Heart left ventricle (tissue), 13 donors: Measurements from ENCODE around the gene BTBD2.

Experiments used
- POLR2A ChIP-seq, 2 donors: fragments of 450-650 bp; IDR thresholded peaks; one replicate each; pipeline ENCODE4 v1.6.1; 2017; ENCODE audit warnings: antibody characterized with exemption in 2 of 2, mild to moderate bottlenecking in 2 of 2, moderate library complexity in 2 of 2
- TF ChIP-seq, protein P1 (sequence below), 12 donors: fragments of 200-600 bp; sonication (generic) in 4 of 12; IDR thresholded peaks; one replicate each; pipeline versions ENCODE4 v1.5.0 to v1.8.0; 2018 to 2022; ENCODE audit warnings: antibody characterized with exemption in 12 of 12, mild to moderate bottlenecking in 5 of 12
- donor health status: ischemic (EF 13 %, LVEDD 7.1; RV severe dilation, severe dysfunction).
- donor health status: DM: no; HTN: yes; CAD: no.
- donor health status: DM: no; HTN: no; CAD: no.
- donor health status: ischemic (EF 25% LVEDD 6.9; RV normal size, moderate dysfunction).
- donor health status: ischemic (EF 25% LVEDD 5.7; RV mildly dilated, moderate dysfunction).
- donor health status: ischemic (EF 35%, LVEDD 5.7; RV mildly dilated, moderate dysfunction).
- donor health status: nonischemic (EF 11% LVEDD 7.7; RV severe dilation, severe dysfunction).
- donor health status: DM: yes; HTN: yes; CAD: no.
- donor health status: PGD.
- donor health status: ischemic (EF 29% LVEDD 5.4; RV normal size, mild dysfunction).
- donor health status: nonischemic (EF 23%, LVEDD 6.1; RV moderate dilation, normal function).

DNA sequence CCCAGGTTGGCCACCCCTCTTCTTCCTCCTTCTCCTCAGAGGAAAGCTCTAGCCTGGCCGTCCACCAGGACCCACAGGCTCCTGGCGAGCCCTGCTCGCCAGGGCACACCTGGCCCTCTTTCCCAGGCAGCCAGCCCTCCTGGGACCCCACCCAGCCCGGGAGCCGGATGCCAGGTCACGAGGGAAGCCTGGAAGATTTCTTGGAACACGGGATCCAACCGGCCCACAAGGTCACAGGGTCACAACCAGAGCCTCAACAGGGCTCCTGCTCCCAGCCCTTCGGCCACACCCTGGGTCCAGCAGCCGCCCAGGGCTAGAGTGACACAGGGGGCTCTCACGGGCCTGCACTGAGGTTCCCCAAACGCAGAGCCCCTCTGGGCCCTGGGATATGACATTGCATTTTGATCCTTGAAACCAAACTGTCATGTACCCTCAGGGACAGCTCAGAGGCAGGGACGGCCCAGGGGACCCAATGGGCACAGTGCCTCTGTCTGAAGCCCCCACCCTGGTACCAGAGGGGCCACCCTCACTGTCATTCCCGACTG is 30.1 kb upstream of the BTBD2 start:
- no peak for TF ChIP-seq POLR2A (IDR thresholded peaks at IDR 0.05)
- TF ChIP-seq, protein P1, sequence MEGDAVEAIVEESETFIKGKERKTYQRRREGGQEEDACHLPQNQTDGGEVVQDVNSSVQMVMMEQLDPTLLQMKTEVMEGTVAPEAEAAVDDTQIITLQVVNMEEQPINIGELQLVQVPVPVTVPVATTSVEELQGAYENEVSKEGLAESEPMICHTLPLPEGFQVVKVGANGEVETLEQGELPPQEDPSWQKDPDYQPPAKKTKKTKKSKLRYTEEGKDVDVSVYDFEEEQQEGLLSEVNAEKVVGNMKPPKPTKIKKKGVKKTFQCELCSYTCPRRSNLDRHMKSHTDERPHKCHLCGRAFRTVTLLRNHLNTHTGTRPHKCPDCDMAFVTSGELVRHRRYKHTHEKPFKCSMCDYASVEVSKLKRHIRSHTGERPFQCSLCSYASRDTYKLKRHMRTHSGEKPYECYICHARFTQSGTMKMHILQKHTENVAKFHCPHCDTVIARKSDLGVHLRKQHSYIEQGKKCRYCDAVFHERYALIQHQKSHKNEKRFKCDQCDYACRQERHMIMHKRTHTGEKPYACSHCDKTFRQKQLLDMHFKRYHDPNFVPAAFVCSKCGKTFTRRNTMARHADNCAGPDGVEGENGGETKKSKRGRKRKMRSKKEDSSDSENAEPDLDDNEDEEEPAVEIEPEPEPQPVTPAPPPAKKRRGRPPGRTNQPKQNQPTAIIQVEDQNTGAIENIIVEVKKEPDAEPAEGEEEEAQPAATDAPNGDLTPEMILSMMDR (IDR thresholded peaks at IDR 0.05) = no peak
